ENCODE measurements around the gene TEF.
A peak's percentile ranks its signal among the peaks of the same experiment; 100 is the strongest.

Gene TEF

DNA sequence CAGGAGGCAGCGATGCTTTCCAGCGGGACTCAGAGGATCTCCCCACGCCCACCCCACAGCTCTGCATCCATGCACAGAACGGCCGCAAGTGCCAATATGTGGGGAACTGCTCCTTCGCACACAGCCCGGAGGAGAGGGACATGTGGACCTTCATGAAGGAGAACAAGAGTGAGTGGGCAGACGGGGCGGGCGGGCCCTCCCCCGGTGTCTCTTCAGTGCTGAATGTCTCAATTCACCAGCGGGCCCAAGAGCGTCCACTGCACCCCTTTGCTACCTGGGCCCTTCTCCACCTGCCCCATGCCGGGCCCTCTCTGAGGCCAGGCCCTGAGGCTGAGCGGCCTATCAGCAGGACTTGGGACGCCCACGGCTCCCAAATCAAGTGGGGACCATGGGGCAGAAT is 25.8 kb upstream of the TEF start:
- DNase-seq, result no peak

DNA sequence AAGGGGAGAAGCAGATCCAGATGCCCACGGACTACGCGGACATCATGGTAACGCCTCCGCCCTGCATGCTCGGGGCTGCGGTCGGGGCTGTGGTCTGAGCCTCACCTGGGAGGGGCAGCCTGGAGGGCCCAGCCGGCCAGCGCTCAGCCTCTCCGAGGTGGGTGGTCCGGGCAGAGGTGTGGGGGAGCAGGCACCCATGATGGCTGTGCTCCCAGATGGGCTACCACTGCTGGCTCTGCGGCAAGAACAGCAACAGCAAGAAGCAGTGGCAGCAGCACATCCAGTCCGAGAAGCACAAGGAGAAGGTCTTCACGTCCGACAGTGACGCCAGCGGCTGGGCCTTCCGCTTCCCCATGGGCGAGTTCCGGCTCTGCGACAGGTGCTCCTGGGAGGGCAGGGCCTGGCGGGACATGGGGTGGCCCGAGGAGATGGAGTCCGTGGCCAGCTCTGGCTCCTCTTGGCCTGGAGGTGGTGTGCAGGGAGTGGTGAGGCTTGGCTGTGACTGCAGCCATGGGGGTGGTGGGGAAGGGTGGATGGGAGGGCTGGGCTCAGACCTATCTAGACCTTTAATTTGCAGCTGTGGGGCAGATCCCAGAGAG is 25.2 kb upstream of the TEF start:
- DNase-seq, result no peak

DNA sequence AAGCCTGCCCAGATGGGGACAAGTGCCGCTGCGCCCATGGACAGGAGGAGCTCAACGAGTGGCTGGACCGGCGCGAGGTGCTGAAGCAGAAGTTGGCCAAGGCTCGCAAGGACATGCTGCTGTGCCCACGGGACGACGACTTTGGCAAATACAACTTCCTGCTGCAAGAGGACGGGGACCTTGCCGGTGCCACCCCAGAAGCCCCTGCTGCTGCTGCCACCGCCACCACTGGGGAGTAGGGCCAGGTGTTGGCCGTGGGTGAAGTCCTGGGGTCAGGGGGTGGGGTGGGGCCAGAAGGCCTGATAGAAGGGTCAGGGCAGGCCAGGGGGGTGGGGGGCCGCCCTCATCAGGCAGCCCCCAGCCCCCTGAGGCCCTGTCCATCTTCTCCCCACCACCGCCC is 24.6 kb upstream of the TEF start:
- DNase-seq, result no peak

DNA sequence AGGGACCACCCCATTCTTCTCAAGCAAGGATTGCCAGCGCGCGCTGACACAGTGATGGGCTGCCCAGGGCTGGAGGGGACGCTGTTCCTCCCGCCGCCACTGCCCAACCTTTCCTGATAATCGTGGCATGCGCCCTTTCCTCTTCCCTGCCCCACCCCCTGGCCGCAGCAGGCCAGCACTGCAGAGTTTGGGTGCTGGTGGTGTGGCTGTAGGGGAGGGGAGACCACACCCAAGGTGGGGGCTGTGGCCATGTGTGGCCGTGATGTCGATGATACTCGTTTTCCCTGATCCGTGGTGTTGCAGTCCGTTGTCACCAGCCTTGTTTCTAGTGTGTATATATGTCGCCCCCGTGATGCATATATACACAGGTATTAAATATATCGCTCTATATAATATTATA is 22.8 kb upstream of the TEF start:
- DNase-seq, result no peak

DNA sequence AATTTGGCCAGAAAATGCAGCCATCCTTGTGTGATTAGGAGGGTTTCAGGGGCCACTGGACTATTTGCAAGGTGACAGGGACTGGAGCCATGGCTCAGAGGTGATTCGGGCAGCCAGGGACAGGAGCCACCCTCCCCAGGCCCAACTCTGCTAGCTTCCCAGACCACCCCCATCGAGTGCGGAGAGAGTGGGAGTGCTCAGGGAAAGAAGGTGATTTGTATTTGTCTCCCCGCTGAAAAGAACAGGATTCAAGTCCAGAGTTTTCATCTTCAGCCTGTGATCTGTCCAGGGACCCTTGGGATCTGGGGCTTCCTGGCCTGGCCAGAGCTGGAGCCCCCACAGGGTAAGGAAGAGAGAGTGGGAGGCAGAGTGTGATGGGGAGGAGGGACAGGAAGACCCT is 22.4 kb upstream of the TEF start:
- DNase-seq, result no peak

DNA sequence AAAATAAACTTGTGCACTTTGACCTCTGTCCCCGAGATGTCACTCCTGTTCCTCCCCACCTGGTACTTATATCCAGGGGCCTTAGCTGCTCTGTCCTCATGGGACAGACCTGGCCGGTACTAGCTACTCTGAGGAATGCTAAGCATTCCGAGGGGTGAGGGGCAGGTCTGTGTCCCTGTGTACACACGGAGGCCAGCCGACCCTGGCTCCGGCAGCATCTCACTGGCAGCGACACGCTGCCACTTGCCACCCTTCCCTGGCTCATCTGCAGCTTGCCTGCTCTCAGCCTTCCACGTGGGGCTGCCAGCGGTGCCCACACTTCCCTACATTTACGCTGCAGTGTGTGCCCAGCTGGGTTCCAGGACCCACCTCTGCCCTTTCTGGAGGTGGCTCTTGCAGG is 21.6 kb upstream of the TEF start:
- no peak for DNase-seq

DNA sequence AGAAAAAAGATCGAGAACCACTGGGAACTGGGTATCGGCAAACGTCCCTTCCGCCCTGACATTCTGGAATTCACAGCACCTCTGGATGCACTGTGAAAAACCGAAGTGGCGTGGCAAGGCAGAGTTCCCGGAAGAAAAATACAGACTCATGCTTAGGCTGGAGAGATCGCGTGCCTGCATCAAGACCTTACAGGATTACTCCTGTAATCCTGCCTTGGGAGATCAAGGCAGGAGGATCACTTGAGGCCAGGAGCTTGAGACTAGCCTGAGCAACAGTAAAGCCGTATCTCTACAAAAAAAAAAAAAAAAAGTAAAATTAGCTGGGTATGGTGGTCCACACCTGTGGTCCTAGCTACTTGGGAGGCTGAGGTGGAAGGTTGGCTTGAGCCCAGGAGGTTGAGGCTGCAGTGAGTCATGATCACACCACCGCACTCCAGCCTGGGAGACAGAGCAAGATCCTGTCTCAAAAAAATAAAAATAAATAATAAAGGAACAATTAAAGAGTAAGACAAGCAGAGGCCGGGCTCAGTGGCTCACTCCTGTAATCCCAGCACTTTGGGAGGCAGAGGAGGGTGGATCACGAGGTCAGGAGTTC is 19.9 kb upstream of the TEF start:
- DNase-seq, result no peak

DNA sequence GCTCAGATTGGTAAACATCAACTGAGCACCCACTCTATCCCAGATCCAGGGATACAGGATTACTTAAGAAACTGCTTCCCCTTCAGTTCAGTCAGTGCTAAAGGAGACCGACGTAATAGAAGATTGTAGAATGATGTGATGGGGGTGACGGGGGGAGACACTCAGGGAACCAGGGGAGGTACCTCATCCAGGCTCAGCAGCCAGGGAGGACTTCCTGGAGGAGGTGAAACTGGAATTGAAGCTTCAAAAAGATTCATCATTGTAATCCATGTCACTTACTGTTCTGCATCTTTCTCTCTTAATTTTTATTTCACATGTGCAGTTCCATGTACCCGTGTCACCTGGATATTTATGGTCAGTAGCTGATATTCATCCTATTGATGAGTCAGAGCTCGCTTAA is 19.1 kb upstream of the TEF start:
- no peak for DNase-seq

DNA sequence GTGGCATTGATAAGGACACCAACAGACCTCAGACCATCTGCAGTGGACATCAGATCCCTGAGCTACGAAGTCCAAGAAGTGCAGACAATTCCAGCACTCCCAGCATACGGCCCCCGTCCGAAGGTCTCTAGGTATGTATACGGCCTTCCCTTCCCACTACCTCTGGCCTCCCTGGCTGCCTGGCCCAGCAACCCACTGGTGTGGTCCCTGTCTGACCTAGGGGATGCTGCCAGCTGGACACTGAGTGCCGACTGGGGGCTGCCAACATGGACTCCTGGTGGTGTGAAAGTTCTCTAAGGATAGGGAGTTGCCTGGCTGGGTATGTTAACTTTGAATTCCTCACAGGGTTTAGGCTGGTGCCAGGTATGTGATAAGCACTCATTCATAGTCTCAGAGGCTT is 17.5 kb upstream of the TEF start:
- DNase-seq, result no peak

DNA sequence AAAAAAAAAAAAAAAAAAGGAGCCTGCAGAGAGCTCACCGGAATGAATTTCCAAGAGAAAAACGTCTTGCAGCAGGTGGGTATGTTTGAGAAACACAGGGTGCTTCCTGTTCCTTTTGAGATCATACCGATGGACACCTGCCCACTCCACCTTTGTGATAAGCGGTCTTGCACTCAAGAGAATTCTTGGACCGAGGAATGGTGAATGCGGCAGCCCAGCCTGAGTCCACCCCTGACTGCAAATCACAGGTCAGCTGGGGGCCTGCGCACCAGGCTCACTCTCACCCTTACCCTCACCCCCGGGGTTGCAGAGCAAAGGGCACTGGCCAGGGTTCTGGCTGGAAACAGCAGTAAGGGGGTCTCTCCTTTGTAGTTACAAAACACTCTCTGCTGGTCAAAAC is 16.8 kb upstream of the TEF start:
- DNase-seq, result no peak

DNA sequence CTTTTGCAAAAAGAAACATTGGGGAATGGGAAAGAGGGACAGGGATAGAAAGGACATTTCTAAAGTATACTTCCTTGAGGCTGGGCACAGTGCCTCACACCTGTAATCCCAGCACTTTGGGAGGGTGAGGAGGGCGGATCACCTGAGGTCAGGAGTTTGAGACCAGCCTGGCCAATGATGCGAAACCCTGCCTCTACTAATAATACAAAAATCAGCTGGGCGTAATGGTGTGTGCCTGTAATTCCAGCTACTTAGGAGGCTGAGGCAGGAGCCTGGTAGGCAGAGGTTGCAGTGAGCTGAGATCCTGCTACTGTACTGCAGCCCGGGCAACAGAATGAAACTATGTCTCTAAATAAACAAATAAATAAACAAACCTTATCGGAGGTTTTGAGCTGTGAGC is 16.3 kb upstream of the TEF start:
- DNase-seq, result no peak

DNA sequence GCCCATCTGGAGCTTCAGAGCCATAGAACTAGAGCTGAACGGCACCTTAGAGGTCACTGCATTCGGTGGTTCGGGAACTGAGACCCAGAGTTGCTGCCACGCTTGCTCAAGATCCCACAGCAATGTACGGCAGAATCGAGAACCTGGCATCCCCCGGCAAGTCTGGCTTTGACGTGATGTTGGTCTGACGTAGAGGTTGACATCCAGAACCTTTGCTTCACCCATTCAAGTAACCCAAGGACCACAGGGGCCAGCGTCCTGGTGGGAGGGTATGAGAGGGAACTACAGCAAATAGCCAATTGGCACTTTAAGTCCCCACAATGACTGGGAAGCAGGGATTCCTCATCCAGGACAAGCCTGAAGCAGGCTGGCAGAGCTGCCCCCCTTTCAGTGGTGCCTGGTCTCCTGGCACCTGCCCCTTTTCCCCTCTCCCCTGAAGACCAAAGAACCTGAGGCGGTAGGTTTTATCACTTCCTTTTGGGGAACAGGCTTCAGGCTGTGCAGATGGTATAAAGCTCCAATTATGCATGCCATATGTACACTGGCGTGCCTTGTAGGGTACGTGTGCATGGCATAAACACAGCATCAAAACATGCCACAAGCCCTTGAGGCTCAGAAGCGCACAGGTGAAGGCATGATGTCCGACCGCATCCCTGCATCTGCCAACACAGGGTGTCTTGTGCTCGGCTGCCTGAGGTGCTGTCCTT is 15.3 kb upstream of the TEF start:
- no peak for DNase-seq

DNA sequence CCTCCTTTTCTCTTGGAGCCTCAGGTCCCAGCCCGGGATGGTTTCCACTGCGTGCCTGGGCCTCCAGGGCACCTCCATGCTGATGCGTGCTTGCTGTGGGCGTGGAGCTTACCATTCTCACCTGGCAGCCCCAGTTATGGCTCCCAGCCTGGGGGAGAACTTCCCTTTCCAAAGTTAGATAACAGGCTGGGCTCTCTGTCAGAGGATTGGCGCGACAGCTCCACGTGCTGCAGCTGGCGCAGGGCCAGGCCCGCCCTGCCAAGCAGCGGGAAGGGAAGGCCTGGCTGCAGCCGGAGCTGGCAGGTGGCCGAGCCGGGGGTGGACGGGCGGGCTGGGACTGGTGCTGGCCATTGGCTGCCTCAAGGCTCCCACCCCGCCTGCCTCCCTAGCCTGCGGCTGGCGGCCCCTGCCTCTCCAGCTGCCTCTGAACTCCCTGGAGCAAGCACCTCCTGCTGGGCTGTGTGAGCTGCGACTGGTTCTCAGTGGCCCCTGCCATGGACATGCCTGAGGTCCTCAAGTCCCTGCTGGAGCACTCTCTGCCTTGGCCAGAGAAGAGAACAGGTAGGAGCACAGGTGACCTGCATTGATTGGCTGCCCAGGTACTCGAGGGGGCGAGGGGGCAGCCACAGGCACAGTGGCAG is 14.6 kb upstream of the TEF start:
- DNase-seq, result no peak

DNA sequence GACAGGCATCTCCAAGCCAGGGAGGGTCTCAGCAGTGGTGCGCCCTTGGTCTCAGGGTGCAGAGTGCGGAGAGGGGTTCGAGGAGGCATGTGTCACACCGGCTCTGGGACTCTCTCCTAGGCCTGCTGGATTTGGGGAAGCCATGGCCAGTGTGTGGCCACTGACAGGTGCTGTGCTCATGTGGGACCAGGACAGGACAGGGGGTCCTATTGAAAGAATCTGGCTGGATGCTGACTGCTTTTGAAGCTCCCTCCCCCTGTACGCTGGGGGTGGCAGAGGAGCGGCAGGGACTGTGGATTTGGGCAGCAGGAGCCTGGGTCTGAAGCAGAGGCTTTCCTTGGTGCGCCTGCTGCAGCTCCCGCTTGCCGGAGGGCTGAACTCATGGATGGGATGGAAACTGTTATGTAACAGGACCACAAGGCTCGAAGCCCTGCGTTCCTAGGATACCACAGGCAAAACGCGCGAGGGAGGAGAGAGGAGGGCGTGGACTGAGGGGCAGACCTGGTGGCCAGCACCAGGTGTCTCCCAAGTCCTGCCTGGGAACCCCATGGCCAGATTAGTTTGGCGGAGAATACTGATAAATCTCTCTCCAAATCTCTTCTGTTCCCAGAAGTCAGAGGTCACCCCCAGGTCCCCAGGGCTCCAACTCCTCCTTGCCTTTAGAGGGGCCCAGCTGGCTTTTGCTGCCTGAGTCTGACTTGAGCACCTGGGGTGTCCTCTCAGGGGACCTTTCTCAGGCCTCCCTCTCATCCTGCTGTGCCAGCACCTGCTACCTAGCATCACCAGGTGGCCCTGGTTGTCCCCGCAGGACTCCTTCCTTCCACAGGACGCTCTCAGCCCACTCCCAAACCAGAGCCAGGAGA is 13.8 kb upstream of the TEF start:
- DNase-seq, result no peak

DNA sequence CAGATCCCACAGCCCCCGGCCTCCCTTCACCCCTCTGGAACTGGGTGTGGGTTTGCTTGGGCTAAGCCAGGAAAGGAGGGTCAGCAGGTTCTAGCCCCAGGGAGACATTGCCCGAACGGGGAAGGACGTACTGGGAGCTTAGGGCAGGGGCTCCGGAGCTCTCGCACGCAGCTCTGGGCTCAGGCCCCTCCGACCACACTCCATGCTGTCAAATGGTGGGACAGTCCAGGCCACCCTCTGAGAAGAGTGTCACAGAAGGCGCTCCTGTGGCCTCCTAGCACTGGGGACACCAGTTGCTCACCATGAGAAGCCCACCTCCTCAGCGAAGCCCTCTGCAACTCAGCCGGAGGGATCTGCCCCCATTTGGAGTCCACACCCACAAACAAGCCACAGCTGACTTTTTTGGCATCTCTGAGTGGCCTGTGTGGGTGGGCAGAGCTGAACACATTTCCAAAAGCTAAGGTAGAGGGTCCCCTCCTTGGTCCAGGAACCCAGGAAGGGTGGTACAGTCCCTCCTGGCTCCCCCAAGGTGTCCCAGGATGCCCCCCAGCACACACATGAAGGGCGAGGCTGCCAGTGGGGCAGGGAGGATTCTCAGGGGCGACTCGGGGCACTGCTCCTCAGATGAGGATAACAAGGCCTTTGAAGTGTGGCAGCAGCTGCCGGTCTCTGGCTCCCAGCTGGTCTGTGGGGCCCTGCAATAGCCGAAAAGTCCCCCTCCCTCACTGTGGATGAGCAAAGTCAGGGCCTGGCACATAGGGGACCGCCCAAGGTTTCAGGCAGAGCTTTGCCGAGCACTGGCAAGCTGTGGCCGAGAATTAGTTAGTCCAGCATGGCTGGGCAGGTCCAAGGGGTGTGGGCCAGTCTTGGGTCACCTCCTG is 13.0 kb upstream of the TEF start:
- no peak for DNase-seq

DNA sequence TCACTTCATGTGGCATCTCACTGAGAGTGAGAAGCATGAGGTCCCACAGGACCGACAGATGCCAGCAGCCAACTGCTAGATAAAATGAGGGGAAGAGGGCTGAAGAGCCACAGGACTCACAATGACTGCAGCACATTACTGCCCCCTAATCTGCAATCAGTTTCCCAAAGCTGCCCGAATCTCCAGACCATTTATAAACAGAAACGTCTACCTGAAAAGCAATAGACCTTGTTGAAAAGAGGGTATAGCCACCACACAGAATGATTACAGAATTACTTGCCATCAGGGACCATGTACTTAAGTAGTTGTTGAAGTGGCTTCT is 12.4 kb upstream of the TEF start:
- no peak for DNase-seq

DNA sequence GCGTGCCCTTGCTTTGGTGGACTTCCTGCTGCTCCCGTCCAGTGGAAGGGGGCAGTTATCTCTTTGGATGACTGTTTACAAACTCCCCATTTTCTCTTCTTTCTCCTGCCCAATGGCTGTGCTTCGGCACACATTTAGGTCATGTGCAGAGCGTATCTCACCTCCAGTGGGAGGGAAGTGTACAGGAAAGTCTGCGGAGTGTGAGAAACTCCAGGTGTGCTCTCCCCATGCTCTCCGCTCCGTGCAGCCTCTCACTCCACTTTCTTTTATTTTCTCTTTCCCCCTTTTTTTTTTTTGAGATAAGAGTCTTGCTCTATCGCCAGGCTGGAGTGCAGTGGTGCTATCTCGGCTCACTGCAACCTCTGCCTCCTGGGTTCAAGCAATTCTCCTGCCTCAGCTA is 11.9 kb upstream of the TEF start:
- no peak for DNase-seq

DNA sequence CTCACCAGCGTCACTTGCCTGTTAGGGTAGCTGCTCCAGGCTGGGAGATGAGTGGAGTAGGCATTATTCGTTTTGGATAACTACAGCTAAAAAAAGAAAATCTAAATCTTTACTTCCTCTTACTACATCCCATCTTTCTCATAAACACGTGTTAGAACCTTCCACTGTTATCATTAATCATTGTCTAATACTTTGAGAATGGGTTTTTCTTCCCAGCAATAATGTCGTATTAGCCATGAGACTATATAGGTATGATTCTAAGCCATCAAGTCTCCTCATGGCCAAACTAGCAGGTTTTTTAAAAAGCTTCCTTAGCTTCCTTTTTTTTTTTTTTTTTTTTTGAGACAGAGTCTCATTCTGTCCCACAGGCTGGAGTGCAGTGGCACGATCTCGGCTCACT is 3.9 kb upstream of the TEF start:
- DNase-seq, result no peak

DNA sequence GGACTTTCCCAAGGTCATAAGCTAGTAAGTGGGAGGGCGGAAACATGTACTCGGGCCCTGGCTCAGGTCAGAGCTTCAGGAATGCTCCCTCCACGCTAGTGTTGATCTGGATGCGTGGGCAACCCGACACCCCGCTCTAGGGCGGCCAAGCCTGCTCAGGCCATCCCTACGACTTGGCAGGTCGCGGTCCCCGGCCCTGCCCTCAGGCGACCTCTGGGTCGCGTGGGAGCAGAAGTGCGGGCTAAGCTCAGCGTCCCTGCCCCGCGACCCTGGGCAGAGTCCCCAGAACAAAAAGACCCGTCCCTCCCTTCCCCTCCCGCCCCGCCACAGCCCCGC is 781 bp upstream of the TEF start:
- DNase-seq, result no peak

DNA sequence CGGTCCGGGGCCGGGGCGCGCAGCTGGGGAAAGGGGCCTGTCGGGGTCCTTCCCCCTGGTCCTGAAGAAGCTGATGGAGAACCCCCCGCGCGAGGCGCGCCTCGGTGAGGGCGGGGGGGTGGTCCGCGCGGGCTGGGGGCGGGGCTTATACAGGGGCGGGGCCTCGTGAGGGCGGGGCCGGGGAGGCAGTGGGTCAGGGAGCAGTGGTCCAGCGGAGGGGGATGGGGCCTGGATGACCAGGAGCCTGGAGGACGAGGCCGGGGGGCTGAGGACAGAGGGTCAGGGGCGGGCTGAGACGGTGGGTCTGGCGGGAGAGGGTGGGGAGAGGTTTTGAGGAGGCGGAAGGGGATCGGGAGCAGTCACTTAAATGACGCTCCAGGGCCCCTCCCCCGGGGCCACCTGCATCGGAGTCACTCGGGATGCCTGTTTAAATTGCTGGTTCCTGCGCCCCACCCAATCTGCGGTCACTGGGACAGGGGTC is 396 bp downstream of the TEF start:
- DNase-seq, result peak; percentile 48

DNA sequence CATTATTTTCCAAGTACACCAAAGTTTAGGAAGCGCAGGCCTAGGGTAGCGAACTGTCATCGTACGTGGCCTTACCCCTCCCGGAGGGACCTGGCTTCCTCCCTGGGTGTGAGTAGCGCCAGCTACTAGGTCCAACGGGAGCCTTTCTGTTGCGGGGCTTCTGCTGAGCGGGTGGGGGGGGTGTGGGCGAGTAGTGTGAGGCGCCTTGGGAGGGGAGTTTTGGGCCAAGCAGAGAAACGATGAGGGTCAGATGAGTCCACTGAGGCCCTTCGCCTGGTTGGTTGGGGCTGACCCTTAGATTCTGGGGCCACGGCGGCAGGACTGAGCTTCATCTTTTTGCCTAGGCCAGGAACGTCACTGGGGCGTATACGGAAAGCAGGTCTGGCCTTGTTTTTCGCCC is 868 bp downstream of the TEF start:
- no peak for DNase-seq

DNA sequence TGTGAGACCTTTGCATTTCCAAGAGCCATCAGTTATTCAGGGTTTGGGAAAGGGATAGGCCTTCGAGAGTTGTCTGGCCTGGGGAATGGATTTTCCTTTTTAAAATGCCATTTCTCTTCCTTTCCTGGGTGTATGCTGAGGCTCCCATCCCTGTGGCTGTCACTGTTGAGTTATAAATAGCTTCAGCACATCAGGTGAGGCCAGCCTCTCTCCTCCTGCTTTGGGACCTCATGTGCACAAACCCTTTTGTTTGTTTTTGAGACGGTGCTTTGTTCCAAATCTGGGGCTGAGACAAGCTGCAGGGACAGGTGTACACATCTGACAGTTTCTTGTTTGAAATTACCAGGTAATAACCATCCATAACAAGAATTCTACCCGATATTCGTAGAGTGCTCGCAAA is 1.3 kb downstream of the TEF start:
- DNase-seq, result no peak

DNA sequence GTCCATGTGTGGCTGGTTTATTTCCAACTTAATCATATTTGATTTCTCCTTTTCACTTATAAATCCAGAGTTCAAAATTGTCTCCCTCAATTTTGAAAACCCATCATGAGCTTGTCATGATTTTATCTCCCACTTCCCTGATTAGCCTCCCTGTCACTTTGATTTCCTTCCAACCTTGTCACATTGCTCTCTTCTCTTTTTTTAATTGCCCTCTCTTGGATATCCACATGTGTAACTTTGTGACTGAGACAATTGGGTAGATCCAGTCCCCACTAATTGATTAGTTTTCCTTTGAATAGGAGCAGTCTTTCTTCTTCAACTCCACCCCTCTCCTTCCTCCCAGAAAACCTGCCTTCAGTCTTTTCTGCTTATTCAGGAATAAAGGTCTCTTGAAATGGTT is 2.4 kb downstream of the TEF start:
- no peak for DNase-seq

Data from NK-92 treated with Interleukin-12 subunit alpha and Interleukin-12 subunit beta, amount 100 ng/mL, for 24 hours (cell line).